ENCODE measurements around the gene BLACAT1.

DNA sequence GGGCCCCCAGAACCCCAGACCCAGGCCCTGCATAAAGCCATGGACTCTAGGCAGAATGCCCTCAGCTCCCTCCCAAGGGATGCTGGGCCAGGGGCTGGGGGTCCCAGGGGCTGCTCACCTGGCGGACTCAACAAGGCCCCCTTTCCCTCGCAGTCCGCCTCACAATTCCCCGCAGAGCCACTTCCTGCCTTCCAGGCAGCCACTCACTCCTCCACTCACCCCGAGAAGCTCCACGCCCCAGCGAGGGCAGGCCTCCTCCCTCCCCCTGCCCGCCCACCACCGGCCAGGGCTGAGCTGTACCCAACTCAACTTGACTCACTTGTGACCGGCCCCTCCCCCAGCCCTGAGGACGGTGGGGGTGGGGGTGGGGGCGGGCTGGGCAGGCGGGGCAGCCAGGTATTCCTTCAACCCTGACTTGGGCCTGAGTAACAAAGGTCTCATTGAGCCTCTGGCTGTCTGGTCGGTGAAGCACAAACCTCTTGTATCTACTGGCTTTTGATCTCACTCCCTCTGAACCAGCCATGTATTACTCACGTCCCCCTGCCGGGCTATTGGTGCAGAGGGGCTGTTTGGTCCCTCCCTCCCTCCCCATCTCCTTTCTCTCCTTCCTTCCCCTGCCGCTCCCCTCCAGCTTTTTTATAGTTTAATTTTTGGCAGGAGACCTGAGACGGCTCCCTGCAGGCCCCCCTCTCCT is 5.9 kb downstream of the BLACAT1 start:
- TF ChIP-seq, protein P1, sequence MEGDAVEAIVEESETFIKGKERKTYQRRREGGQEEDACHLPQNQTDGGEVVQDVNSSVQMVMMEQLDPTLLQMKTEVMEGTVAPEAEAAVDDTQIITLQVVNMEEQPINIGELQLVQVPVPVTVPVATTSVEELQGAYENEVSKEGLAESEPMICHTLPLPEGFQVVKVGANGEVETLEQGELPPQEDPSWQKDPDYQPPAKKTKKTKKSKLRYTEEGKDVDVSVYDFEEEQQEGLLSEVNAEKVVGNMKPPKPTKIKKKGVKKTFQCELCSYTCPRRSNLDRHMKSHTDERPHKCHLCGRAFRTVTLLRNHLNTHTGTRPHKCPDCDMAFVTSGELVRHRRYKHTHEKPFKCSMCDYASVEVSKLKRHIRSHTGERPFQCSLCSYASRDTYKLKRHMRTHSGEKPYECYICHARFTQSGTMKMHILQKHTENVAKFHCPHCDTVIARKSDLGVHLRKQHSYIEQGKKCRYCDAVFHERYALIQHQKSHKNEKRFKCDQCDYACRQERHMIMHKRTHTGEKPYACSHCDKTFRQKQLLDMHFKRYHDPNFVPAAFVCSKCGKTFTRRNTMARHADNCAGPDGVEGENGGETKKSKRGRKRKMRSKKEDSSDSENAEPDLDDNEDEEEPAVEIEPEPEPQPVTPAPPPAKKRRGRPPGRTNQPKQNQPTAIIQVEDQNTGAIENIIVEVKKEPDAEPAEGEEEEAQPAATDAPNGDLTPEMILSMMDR (IDR thresholded peaks at IDR 0.05): no peak
- no peak for TF ChIP-seq EZH2 (IDR thresholded peaks at IDR 0.05)
